Neural cell (in vitro differentiated cells): ENCODE data around the gene BBS4.
"Not testable (repeated sequence)": the region's sequence is repeated elsewhere in the genome, so short reads cannot be mapped to it uniquely, and the experiment has no call there.

Experiments used
- EP300 ChIP-seq: fragments of 450-650 bp; conservative IDR thresholded peaks from 2 replicates; pipeline ENCODE4 v1.6.1; 2014; ENCODE audit warnings: antibody characterized with exemption, mild to moderate bottlenecking, moderate library complexity; ENCODE audit not compliant: poor library complexity, severe bottlenecking
- EZH2 ChIP-seq: fragments of 200-600, 300-800 bp; shearing (Covaris generic), sonication (generic); IDR thresholded peaks from 2 replicates; pipeline ENCODE4 v1.6.1; 2014; ENCODE audit warnings: antibody characterized with exemption, low read length, borderline replicate concordance, mild to moderate bottlenecking; ENCODE audit not compliant: insufficient read depth, poor library complexity, severe bottlenecking
- POLR2AphosphoS5 ChIP-seq: IDR thresholded peaks from 2 replicates; pipeline ENCODE4 v1.6.1; 2012
- RAD21 ChIP-seq: fragments of 450-650 bp; conservative IDR thresholded peaks from 2 replicates; pipeline ENCODE4 v1.6.1; 2014; ENCODE audit warnings: antibody characterized with exemption, mild to moderate bottlenecking, moderate library complexity
- SMC3 ChIP-seq: fragments of 450-650 bp; conservative IDR thresholded peaks from 2 replicates; pipeline ENCODE4 v1.6.1; 2014; ENCODE audit warnings: antibody characterized with exemption, mild to moderate bottlenecking, moderate library complexity; ENCODE audit not compliant: poor library complexity
- TAF1 ChIP-seq: IDR thresholded peaks from 2 replicates; pipeline ENCODE4 v1.6.1; 2012; ENCODE audit warnings: low read depth
- TF ChIP-seq, protein P1 (sequence below): fragments of 450-650 bp; IDR thresholded peaks from 2 replicates; pipeline ENCODE4 v1.5.1; 2014; ENCODE audit warnings: antibody characterized with exemption, mild to moderate bottlenecking, moderate library complexity; ENCODE audit not compliant: poor library complexity, severe bottlenecking
- TF ChIP-seq, protein P2 (sequence below): IDR thresholded peaks from 2 replicates; pipeline ENCODE4 v1.6.1; 2012; ENCODE audit warnings: borderline replicate concordance

DNA sequence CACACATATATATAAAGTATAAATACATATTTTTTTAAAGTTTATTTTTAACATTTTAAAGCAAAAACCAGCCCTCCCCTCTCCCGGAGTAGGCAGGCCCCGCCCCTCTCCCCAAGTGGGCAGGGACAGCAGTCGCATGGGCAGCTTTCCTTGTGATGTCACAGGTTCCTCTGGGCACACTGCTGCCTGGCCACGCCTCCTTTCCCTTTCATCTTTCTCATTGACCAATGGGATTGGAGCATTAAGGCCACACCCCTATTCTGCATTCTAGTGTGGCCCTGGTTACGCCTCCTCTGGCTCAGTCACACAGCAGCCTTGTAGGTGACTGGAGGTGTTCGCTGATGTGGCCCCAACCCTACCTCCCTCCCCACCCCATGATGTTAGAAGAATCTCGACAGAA, 31.6 kb upstream of the BBS4 start, which contains the start of gene GOLGA6B:
- TF ChIP-seq EP300, EZH2, TAF1, POLR2AphosphoS5, SMC3, RAD21: not testable (repeated sequence)
- TF ChIP-seq, protein P1, sequence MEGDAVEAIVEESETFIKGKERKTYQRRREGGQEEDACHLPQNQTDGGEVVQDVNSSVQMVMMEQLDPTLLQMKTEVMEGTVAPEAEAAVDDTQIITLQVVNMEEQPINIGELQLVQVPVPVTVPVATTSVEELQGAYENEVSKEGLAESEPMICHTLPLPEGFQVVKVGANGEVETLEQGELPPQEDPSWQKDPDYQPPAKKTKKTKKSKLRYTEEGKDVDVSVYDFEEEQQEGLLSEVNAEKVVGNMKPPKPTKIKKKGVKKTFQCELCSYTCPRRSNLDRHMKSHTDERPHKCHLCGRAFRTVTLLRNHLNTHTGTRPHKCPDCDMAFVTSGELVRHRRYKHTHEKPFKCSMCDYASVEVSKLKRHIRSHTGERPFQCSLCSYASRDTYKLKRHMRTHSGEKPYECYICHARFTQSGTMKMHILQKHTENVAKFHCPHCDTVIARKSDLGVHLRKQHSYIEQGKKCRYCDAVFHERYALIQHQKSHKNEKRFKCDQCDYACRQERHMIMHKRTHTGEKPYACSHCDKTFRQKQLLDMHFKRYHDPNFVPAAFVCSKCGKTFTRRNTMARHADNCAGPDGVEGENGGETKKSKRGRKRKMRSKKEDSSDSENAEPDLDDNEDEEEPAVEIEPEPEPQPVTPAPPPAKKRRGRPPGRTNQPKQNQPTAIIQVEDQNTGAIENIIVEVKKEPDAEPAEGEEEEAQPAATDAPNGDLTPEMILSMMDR, result not testable (repeated sequence)
- TF ChIP-seq, protein P2, sequence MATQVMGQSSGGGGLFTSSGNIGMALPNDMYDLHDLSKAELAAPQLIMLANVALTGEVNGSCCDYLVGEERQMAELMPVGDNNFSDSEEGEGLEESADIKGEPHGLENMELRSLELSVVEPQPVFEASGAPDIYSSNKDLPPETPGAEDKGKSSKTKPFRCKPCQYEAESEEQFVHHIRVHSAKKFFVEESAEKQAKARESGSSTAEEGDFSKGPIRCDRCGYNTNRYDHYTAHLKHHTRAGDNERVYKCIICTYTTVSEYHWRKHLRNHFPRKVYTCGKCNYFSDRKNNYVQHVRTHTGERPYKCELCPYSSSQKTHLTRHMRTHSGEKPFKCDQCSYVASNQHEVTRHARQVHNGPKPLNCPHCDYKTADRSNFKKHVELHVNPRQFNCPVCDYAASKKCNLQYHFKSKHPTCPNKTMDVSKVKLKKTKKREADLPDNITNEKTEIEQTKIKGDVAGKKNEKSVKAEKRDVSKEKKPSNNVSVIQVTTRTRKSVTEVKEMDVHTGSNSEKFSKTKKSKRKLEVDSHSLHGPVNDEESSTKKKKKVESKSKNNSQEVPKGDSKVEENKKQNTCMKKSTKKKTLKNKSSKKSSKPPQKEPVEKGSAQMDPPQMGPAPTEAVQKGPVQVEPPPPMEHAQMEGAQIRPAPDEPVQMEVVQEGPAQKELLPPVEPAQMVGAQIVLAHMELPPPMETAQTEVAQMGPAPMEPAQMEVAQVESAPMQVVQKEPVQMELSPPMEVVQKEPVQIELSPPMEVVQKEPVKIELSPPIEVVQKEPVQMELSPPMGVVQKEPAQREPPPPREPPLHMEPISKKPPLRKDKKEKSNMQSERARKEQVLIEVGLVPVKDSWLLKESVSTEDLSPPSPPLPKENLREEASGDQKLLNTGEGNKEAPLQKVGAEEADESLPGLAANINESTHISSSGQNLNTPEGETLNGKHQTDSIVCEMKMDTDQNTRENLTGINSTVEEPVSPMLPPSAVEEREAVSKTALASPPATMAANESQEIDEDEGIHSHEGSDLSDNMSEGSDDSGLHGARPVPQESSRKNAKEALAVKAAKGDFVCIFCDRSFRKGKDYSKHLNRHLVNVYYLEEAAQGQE, result not testable (repeated sequence)
